SIG-M5 treated with dmso at 0.1 percent for 504 hours (cell line): ENCODE measurements around the gene SERPINB3.
"Not testable (repeated sequence)": the region's sequence is repeated elsewhere in the genome, so short reads cannot be mapped to it uniquely, and the experiment has no call there.

ENCODE experiments used
- DNase-seq: peaks from one replicate; lab custom pipeline; 2025; ENCODE audit not compliant: unreplicated experiment; lab: John Stamatoyannopoulos, UW

Gene SERPINB3

GRCh38 chr18:63661750-63662149, at the start of gene SERPINB3:
SERPINB3 (minus strand) TSS chr18:63661893; CDS start chr18:63661216, 677 bp downstream.
- not testable (repeated sequence) for DNase-seq

GRCh38 chr18:63708650-63709049, 47.0 kb upstream of the SERPINB3 start:
- DNase-seq, result peak; percentile 2

GRCh38 chr18:63707816-63708215, 46.1 kb upstream of the SERPINB3 start:
- no peak for DNase-seq

- no peak for DNase-seq
These were observed 43.7 kb upstream of the SERPINB3 start for GRCh38 chr18:63705401-63705800.

- no peak for DNase-seq
These were observed 41.0 kb upstream of the SERPINB3 start, which contains the start of gene SERPINB11 for GRCh38 chr18:63702660-63703059. SERPINB11 (plus strand) TSS chr18:63702960; CDS start chr18:63710194, 7,234 bp downstream.

- no peak for DNase-seq
These were observed 40.3 kb upstream of the SERPINB3 start for GRCh38 chr18:63701952-63702351.

- no peak for DNase-seq
These were observed 38.8 kb upstream of the SERPINB3 start for GRCh38 chr18:63700501-63700900.

- DNase-seq, result no peak
These were observed 35.5 kb upstream of the SERPINB3 start for GRCh38 chr18:63697097-63697660.

- DNase-seq, result no peak
These were observed 27.4 kb upstream of the SERPINB3 start for GRCh38 chr18:63689064-63689463.

- DNase-seq, result no peak
These were observed 25.2 kb upstream of the SERPINB3 start for GRCh38 chr18:63686871-63687270.

GRCh38 chr18:63684718-63685117, 23.0 kb upstream of the SERPINB3 start:
- no peak for DNase-seq

- DNase-seq, result no peak
These were observed 22.2 kb upstream of the SERPINB3 start for GRCh38 chr18:63683890-63684289.

- no peak for DNase-seq
These were observed 21.5 kb upstream of the SERPINB3 start for GRCh38 chr18:63683152-63683551.

- DNase-seq, result no peak
These were observed 20.0 kb upstream of the SERPINB3 start for GRCh38 chr18:63681449-63682340.

GRCh38 chr18:63679820-63680606, 18.3 kb upstream of the SERPINB3 start:
- DNase-seq, result no peak

GRCh38 chr18:63677500-63678225, 16.0 kb upstream of the SERPINB3 start:
- DNase-seq, result peak; percentile 33

- DNase-seq, result peak; percentile 24
These were observed 15.0 kb upstream of the SERPINB3 start for GRCh38 chr18:63676526-63677323.

- DNase-seq, result no peak
These were observed 2.9 kb upstream of the SERPINB3 start for GRCh38 chr18:63664571-63664970.

- not testable (repeated sequence) for DNase-seq
These were observed 2.8 kb downstream of the SERPINB3 start for GRCh38 chr18:63658920-63659319.

- DNase-seq, result not testable (repeated sequence)
These were observed 11.4 kb downstream of the SERPINB3 start for GRCh38 chr18:63650271-63650670.
